Neural cell (in vitro differentiated cells): ENCODE measurements around the gene DPAGT1. TPM values are rescaled to one million over a fixed set of nuclear protein-coding genes. Genes with fewer than 3 reads are reported as not detected.
A peak's percentile ranks its signal among the peaks of the same experiment; 100 is the strongest.

Experiments
- H2AFZ ChIP-seq: fragments of 200-600, 300-800 bp; sonication (generic), shearing (Covaris generic); 2 replicates; pipeline ENCODE4 v1.6.0; 2014; ENCODE audit warnings: low read depth, mild to moderate bottlenecking, antibody characterized with exemption, low read length, moderate library complexity
- H3F3A ChIP-seq: fragments of 200-600 bp; shearing (Covaris generic); 2 replicates; pipeline ENCODE4 v1.6.1; 2016; ENCODE audit warnings: mild to moderate bottlenecking, moderate library complexity, mixed read lengths, antibody characterized with exemption, low read length; ENCODE audit not compliant: insufficient read depth, poor library complexity, severe bottlenecking
- H3K27ac ChIP-seq: fragments of 200-600, 300-800 bp; sonication (generic), shearing (Covaris generic); 2 replicates; pipeline ENCODE4 v1.5.1; 2014; ENCODE audit warnings: mild to moderate bottlenecking, low read length, moderate library complexity
- H3K27me3 ChIP-seq: fragments of 300-800, 200-600 bp; sonication (generic), shearing (Covaris generic); 2 replicates; pipeline ENCODE4 v1.6.0; 2014; ENCODE audit warnings: mild to moderate bottlenecking, low read depth, low read length, moderate library complexity; ENCODE audit not compliant: insufficient read depth
- H3K36me3 ChIP-seq: fragments of 300-800, 200-600 bp; sonication (generic), shearing (Covaris generic); 2 replicates; pipeline ENCODE4 v1.5.1; 2014; ENCODE audit warnings: mild to moderate bottlenecking, antibody characterized with exemption, low read length, moderate library complexity; ENCODE audit not compliant: insufficient read depth
- H3K4me2 ChIP-seq: fragments of 300-800, 200-600 bp; sonication (generic), shearing (Covaris generic); 2 replicates; pipeline ENCODE4 v1.6.0; 2014; ENCODE audit warnings: mild to moderate bottlenecking, low read length
- H3K4me3 ChIP-seq: fragments of 300-800, 200-600 bp; sonication (generic), shearing (Covaris generic); 2 replicates; pipeline ENCODE4 v1.5.1; 2014; ENCODE audit warnings: mild to moderate bottlenecking, low read length, moderate library complexity
- H3K79me2 ChIP-seq: fragments of 200-600 bp; shearing (Covaris generic); replicated peaks from 2 replicates; pipeline ENCODE4 v1.6.0; 2014; ENCODE audit warnings: mild to moderate bottlenecking, low read length, moderate library complexity; ENCODE audit not compliant: insufficient read depth
- H3K9ac ChIP-seq: fragments of 300-800, 200-600 bp; sonication (generic), shearing (Covaris generic); 2 replicates; pipeline ENCODE4 v1.6.1; 2016; ENCODE audit warnings: mild to moderate bottlenecking, low read length, mixed read lengths
- H3K9me2 ChIP-seq: fragments of 200-600 bp; shearing (Covaris generic); 2 replicates; pipeline ENCODE4 v1.6.1; 2016; ENCODE audit warnings: mild to moderate bottlenecking, low read length, mixed read lengths; ENCODE audit not compliant: insufficient read depth
- H3K9me3 ChIP-seq: fragments of 200-600, 300-800 bp; sonication (generic), shearing (Covaris generic); 2 replicates; pipeline ENCODE4 v1.6.1; 2016; ENCODE audit warnings: mild to moderate bottlenecking, mixed run types, low read length, moderate library complexity, mixed read lengths
- H4K20me1 ChIP-seq: fragments of 200-600 bp; shearing (Covaris generic); 2 replicates; pipeline ENCODE4 v1.6.1; 2016; ENCODE audit warnings: mild to moderate bottlenecking, mixed run types; ENCODE audit not compliant: insufficient read depth
- CTCF ChIP-seq: fragments of 450-650 bp; IDR thresholded peaks from 2 replicates; pipeline ENCODE4 v1.5.1; 2014; ENCODE audit warnings: antibody characterized with exemption, mild to moderate bottlenecking, moderate library complexity; ENCODE audit not compliant: poor library complexity, severe bottlenecking
- EP300 ChIP-seq: fragments of 450-650 bp; conservative IDR thresholded peaks from 2 replicates; pipeline ENCODE4 v1.6.1; 2014; ENCODE audit warnings: antibody characterized with exemption, mild to moderate bottlenecking, moderate library complexity; ENCODE audit not compliant: poor library complexity, severe bottlenecking
- EZH2 ChIP-seq: fragments of 200-600, 300-800 bp; shearing (Covaris generic), sonication (generic); IDR thresholded peaks from 2 replicates; pipeline ENCODE4 v1.6.1; 2014; ENCODE audit warnings: antibody characterized with exemption, low read length, borderline replicate concordance, mild to moderate bottlenecking; ENCODE audit not compliant: insufficient read depth, poor library complexity, severe bottlenecking
- MXI1 ChIP-seq: fragments of 450-650 bp; conservative IDR thresholded peaks from 2 replicates; pipeline ENCODE4 v1.6.1; 2014; ENCODE audit warnings: antibody characterized with exemption, mild to moderate bottlenecking; ENCODE audit not compliant: poor library complexity, severe bottlenecking
- POLR2AphosphoS5 ChIP-seq: IDR thresholded peaks from 2 replicates; pipeline ENCODE4 v1.6.1; 2012
- RAD21 ChIP-seq: fragments of 450-650 bp; conservative IDR thresholded peaks from 2 replicates; pipeline ENCODE4 v1.6.1; 2014; ENCODE audit warnings: antibody characterized with exemption, mild to moderate bottlenecking, moderate library complexity
- REST ChIP-seq: IDR thresholded peaks from 2 replicates; pipeline ENCODE4 v1.6.1; 2012; ENCODE audit warnings: borderline replicate concordance
- SMC3 ChIP-seq: fragments of 450-650 bp; conservative IDR thresholded peaks from 2 replicates; pipeline ENCODE4 v1.6.1; 2014; ENCODE audit warnings: antibody characterized with exemption, mild to moderate bottlenecking, moderate library complexity; ENCODE audit not compliant: poor library complexity
- TAF1 ChIP-seq: IDR thresholded peaks from 2 replicates; pipeline ENCODE4 v1.6.1; 2012; ENCODE audit warnings: low read depth
- polyA plus RNA-seq: library from polyadenylated mRNA; depleted of rRNA; stranded (reverse); fragments of >200 nt; gene quantifications from 2 replicates; pipeline ENCODE4 v1.2.3, GENCODE V29; 2014

The DPAGT1 gene
- polyA plus RNA-seq, 1 donor from 2014 or later, result 9.8 TPM

DNA sequence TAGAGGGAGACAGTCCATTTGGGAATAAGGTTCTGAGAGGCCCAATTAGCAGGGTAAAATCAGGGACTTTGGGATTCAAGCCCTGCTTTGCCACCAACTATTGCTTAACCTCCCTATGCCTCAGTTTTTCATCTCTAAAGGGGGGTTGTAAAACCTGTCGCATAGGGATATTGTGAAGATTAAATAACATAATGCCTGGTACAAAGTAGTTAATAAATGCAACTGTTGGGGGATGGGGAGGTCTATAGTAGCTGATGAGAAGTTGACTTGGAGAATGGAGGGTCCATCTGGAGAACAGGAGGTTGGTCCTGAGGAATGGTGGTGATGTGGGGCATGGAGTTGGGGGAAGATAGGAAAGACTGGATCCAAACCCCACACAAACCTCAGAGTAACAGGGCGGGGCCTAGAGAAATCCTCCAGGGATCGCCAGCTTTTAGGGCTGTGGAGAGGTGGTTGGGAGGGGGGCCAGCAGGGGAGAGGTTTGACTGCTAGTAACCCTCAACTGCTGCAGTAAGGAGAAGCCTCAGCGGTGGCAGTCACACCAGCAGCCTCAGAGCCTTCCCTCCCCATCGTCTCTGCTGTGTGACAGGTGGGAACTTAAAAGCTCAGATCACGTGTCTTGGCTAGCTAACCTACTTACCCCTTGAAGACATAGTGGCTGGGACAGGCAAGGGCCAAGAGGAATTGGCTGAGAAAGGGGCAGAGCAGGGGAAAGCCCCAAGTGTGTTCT is 46.1 kb upstream of the DPAGT1 start:
- H2AFZ ChIP-seq, result no peak overlapping the region
- no peaks in the 10 kb centered on the region for H3K79me2 ChIP-seq

GRCh38 chr11:119145551-119145950 is 43.9 kb upstream of the DPAGT1 start:
- Histone ChIP-seq H2AFZ (no peak overlapping the region), H3K79me2 (no peaks in the 10 kb centered on the region), H3K9me2 (no peaks in the 10 kb centered on the region), H3K27ac (no peak overlapping the region), H3K9me3 (no peaks in the 10 kb centered on the region), H3K9ac (no peak overlapping the region), H3K4me2 (no peak overlapping the region), H3K4me3 (no peak overlapping the region), H3F3A (no peaks in the 10 kb centered on the region), H4K20me1 (no peaks in the 10 kb centered on the region), H3K27me3 (peaks cover 31% of the 10 kb centered on the region), H3K36me3 (no peaks in the 10 kb centered on the region)
- TF ChIP-seq RAD21 (no peak), SMC3 (no peak), POLR2AphosphoS5 (no peak), TAF1 (no peak), EP300 (no peak), MXI1 (no peak), REST (no peak), EZH2 (no peak)

More for the DNA sequence above, 46.1 kb upstream of the DPAGT1 start:
- Histone ChIP-seq H3F3A (no peaks in the 10 kb centered on the region), H3K36me3 (no peaks in the 10 kb centered on the region), H3K9me2 (no peaks in the 10 kb centered on the region), H3K27me3 (peaks cover 35% of the 10 kb centered on the region), H3K4me2 (no peak overlapping the region), H3K4me3 (peak overlapping the region; percentile 86), H3K27ac (no peak overlapping the region), H3K9ac (no peak overlapping the region), H3K9me3 (no peaks in the 10 kb centered on the region), H4K20me1 (no peaks in the 10 kb centered on the region)
- no peak for TF ChIP-seq CTCF
- no peak for TF ChIP-seq SMC3
- TF ChIP-seq REST, result no peak
- no peak for TF ChIP-seq POLR2AphosphoS5
- no peak for TF ChIP-seq TAF1
- no peak for TF ChIP-seq MXI1
- no peak for TF ChIP-seq EZH2
- no peak for TF ChIP-seq EP300
- TF ChIP-seq RAD21, result no peak
